Germinal center (tissue), 1 donor: Measurements from ENCODE around the gene ITGAL.
A peak's percentile ranks its signal among the peaks of the same experiment; 100 is the strongest.

ENCODE experiments used
- DNase-seq: peaks from one replicate; pipeline ENCODE4 v3.0.0; 2012; ENCODE audit warnings: mixed read lengths, low spot score

ITGAL gene

GRCh38 chr16:30541502-30542329 lies 69.2 kb downstream of the ITGAL start:
- no peak for DNase-seq

- DNase-seq = no peak
Measured at GRCh38 chr16:30543067-30543466, 70.5 kb downstream of the ITGAL start.

- DNase-seq = no peak
Measured at GRCh38 chr16:30546115-30546514, 73.6 kb downstream of the ITGAL start.

GRCh38 chr16:30548416-30549253 lies 76.1 kb downstream of the ITGAL start:
- DNase-seq = no peak

- no peak for DNase-seq
Measured at GRCh38 chr16:30551781-30552180, 79.2 kb downstream of the ITGAL start.

- no peak for DNase-seq
Measured at GRCh38 chr16:30552956-30553355, 80.4 kb downstream of the ITGAL start.

- no peak for DNase-seq
Measured at GRCh38 chr16:30553393-30553899, 80.9 kb downstream of the ITGAL start.

- no peak for DNase-seq
Measured at GRCh38 chr16:30554557-30555314, 82.2 kb downstream of the ITGAL start.

GRCh38 chr16:30555315-30556124 lies 83.0 kb downstream of the ITGAL start:
- no peak for DNase-seq

GRCh38 chr16:30556125-30556473 lies 83.6 kb downstream of the ITGAL start:
- DNase-seq = no peak

GRCh38 chr16:30557707-30557956 lies 85.1 kb downstream of the ITGAL start:
- DNase-seq = peak; percentile 54

- peak; percentile 93 for DNase-seq
Measured at GRCh38 chr16:30557957-30558788, 85.6 kb downstream of the ITGAL start, which contains the start of gene ZNF764. TSS of gene ZNF764 (minus strand) at chr16:30558374. CDS start at chr16:30558182, 192 bp downstream.

GRCh38 chr16:30558789-30559377 lies 86.3 kb downstream of the ITGAL start:
- DNase-seq = no peak

GRCh38 chr16:30559690-30560089 lies 87.1 kb downstream of the ITGAL start:
- no peak for DNase-seq

- peak; percentile 26 for DNase-seq
Measured at GRCh38 chr16:30561089-30561816, 88.7 kb downstream of the ITGAL start.

GRCh38 chr16:30562021-30562420 lies 89.5 kb downstream of the ITGAL start:
- DNase-seq = no peak

- no peak for DNase-seq
Measured at GRCh38 chr16:30565526-30565925, 93.0 kb downstream of the ITGAL start.

GRCh38 chr16:30565984-30566383 lies 93.4 kb downstream of the ITGAL start:
- DNase-seq = no peak

- DNase-seq = no peak
Measured at GRCh38 chr16:30566531-30566930, 94.0 kb downstream of the ITGAL start.
